ENCODE results near the gene ZNF770. TPM values are rescaled to one million over a fixed set of nuclear protein-coding genes. Genes with fewer than 3 reads are reported as not detected.

Gene ZNF770
- total and polyA plus RNA-seq, 10 of the 15 experiments (the other 5 are each of a cell fraction or from before 2014, with no cell fraction given): 1.8 to 118 (median 26.0) TPM

GRCh38 chr15:34952481-34952880 lies 35.6 kb downstream of the ZNF770 start:
- H3K36me3 ChIP-seq (ENCODE audit: control insufficient read depth in 2 of 2, insufficient read depth in 2 of 2, low read length in 1 of 2): peaks cover 1 to 15% of the 10 kb centered on the region in 2 experiments; a peak in 3 of 4 replicates
- H4K20me1 ChIP-seq (ENCODE audit: control insufficient read depth, insufficient read depth): no peaks in the 10 kb centered on the region
- no peaks in the 10 kb centered on the region for H3K27me3 ChIP-seq (replicated peaks in 1 of 2; ENCODE audit: control insufficient read depth in 2 of 2, insufficient read depth in 2 of 2, low read length in 1 of 2)
- H2AFZ ChIP-seq (ENCODE audit: control insufficient read depth, low read depth, low read length): no peak overlapping the region
- H3K4me2 ChIP-seq (ENCODE audit: control insufficient read depth, insufficient read depth): no peak overlapping the region
- ChIA-PET POLR2A (no interaction called here), SMC1A (ENCODE audit: uncharacterized antibody, unreplicated experiment) (interaction anchor here (0.8 kb wide), 1 partner anchor 11 kb away, joined by 3 read pairs; no protein-coding TSS in a partner anchor), RAD21 (ENCODE audit: unreplicated experiment) (no interaction called here), CTCF (interaction anchor here (0.7 to 1.3 kb wide), 2 partner anchors 17 kb away, joined by 3 to 4 read pairs; partner anchors contain the start of gene AQR)
- no peak for DNase-seq (ENCODE audit: low read depth, low spot score)
- in situ Hi-C loops (cut with MboI): no loop called here
- no peaks in the 10 kb centered on the region; the same call in 1 of the 2 replicates for H3K79me2 ChIP-seq (ENCODE audit: control insufficient read depth, insufficient read depth, low read length)
- no peak overlapping the region for H3K9ac ChIP-seq (ENCODE audit: control insufficient read depth, insufficient read depth, low read length)
- H3K4me1 ChIP-seq (ENCODE audit: control insufficient read depth, insufficient read depth, low read length): peaks cover 2% of the 10 kb centered on the region; the same call in 1 of the 2 replicates
- intact Hi-C loops (cut with micrococcal nuclease; ENCODE audit: unreplicated experiment): no loop called here
- H3K27ac ChIP-seq (ENCODE audit: control insufficient read depth, insufficient read depth): no peak overlapping the region
- no peak overlapping the region for H3K4me3 ChIP-seq
- no TSS peak for BruUV-seq (replicated peaks)
- FAIRE-seq: no peak
- TF ChIP-seq PBX3 (IDR thresholded peaks at IDR 0.05; ENCODE audit: insufficient replicate concordance, low read depth, low read length) (no peak), NFYB (IDR thresholded peaks at IDR 0.05; ENCODE audit: insufficient read depth, low read depth, low read length) (no peak), FOXM1 (IDR thresholded peaks at IDR 0.05; ENCODE audit: low read depth, low read length) (no peak), TCF7 (IDR thresholded peaks at IDR 0.05; ENCODE audit: borderline replicate concordance) (no peak)
- H3K9me3 ChIP-seq (replicated peaks; ENCODE audit: control insufficient read depth, insufficient read depth, low read length): no peaks in the 10 kb centered on the region
- no peak for ATAC-seq

- ChIA-PET SMC1A (ENCODE audit: uncharacterized antibody, unreplicated experiment) (interaction anchor here (0.8 kb wide), 1 partner anchor 12 kb away, joined by 3 read pairs; no protein-coding TSS in a partner anchor), POLR2A (no interaction called here), RAD21 (ENCODE audit: unreplicated experiment) (no interaction called here), CTCF (interaction anchor here (0.7 to 1.3 kb wide), 2 partner anchors 17 to 18 kb away, joined by 3 to 4 read pairs; partner anchors contain the start of gene AQR)
- no peaks in the 10 kb centered on the region for H4K20me1 ChIP-seq (ENCODE audit: control insufficient read depth, insufficient read depth)
- no peaks in the 10 kb centered on the region for H3K9me3 ChIP-seq (replicated peaks; ENCODE audit: control insufficient read depth, insufficient read depth, low read length)
- no TSS peak for BruUV-seq (replicated peaks)
- no peak overlapping the region for H3K4me2 ChIP-seq (ENCODE audit: control insufficient read depth, insufficient read depth)
- no peak for ATAC-seq
- no peaks in the 10 kb centered on the region for H3K27me3 ChIP-seq (replicated peaks in 1 of 2; ENCODE audit: control insufficient read depth in 2 of 2, insufficient read depth in 2 of 2, low read length in 1 of 2)
- whole genome bisulfite sequencing (ENCODE audit: insufficient coverage, insufficient replicate concordance, low lambda C conversion rate, missing lambda C conversion rate): 46% methylated on average over 1 of the region's 1 CpG
- no peak overlapping the region for H3K27ac ChIP-seq (ENCODE audit: control insufficient read depth, insufficient read depth)
- intact Hi-C loops (cut with micrococcal nuclease; ENCODE audit: unreplicated experiment): no loop called here
- no peak overlapping the region for H3K9ac ChIP-seq (ENCODE audit: control insufficient read depth, insufficient read depth, low read length)
- H3K79me2 ChIP-seq (ENCODE audit: control insufficient read depth, insufficient read depth, low read length): no peaks in the 10 kb centered on the region; the same call in 1 of the 2 replicates
- peaks cover 2% of the 10 kb centered on the region; the same call in 1 of the 2 replicates for H3K4me1 ChIP-seq (ENCODE audit: control insufficient read depth, insufficient read depth, low read length)
- FAIRE-seq: no peak
- DNase-seq (ENCODE audit: low read depth, low spot score): no peak
- in situ Hi-C loops (cut with MboI): no loop called here
- peaks cover 1 to 15% of the 10 kb centered on the region in 2 experiments; a peak in 3 of 4 replicates for H3K36me3 ChIP-seq (ENCODE audit: control insufficient read depth in 2 of 2, insufficient read depth in 2 of 2, low read length in 1 of 2)
- no peak overlapping the region for H2AFZ ChIP-seq (ENCODE audit: control insufficient read depth, low read depth, low read length)
- H3K4me3 ChIP-seq: no peak overlapping the region
- TF ChIP-seq ZBTB40 (IDR thresholded peaks at IDR 0.05; ENCODE audit: borderline replicate concordance): no peak
- no peak for TF ChIP-seq ZNF384 (IDR thresholded peaks at IDR 0.05; ENCODE audit: borderline replicate concordance, low read depth, low read length)
- no peak for TF ChIP-seq BCL11A (IDR thresholded peaks at IDR 0.05; ENCODE audit: low read depth, low read length)
- TF ChIP-seq BCL3 (IDR thresholded peaks at IDR 0.05; ENCODE audit: borderline replicate concordance, insufficient read depth, low read depth, low read length, poor library complexity, severe bottlenecking): no peak
Measured at GRCh38 chr15:34951993-34952392, 36.1 kb downstream of the ZNF770 start.

Data from GM12878 (cell line).